OCI-LY7 (cell line): ENCODE results near the gene RECK.

Experiments used
- EZH2phosphoT487 ChIP-seq: fragments of 200-600 bp; sonication (generic); IDR thresholded peaks from 2 replicates; pipeline ENCODE4 v1.6.1; 2018; ENCODE audit warnings: low read depth, borderline replicate concordance, mild to moderate bottlenecking, mixed run types, antibody characterized with exemption, low read length, moderate library complexity, mixed read lengths
- TF ChIP-seq, protein P1 (sequence below): fragments of 200-600 bp; sonication (generic); conservative IDR thresholded peaks from 2 replicates; pipeline ENCODE4 v1.5.1; 2014; ENCODE audit warnings: mild to moderate bottlenecking, antibody characterized with exemption, low read length, moderate library complexity, mixed read lengths

GRCh38 chr9:36158917-36159316 lies 122.2 kb downstream of the RECK start:
- TF ChIP-seq, protein P1, sequence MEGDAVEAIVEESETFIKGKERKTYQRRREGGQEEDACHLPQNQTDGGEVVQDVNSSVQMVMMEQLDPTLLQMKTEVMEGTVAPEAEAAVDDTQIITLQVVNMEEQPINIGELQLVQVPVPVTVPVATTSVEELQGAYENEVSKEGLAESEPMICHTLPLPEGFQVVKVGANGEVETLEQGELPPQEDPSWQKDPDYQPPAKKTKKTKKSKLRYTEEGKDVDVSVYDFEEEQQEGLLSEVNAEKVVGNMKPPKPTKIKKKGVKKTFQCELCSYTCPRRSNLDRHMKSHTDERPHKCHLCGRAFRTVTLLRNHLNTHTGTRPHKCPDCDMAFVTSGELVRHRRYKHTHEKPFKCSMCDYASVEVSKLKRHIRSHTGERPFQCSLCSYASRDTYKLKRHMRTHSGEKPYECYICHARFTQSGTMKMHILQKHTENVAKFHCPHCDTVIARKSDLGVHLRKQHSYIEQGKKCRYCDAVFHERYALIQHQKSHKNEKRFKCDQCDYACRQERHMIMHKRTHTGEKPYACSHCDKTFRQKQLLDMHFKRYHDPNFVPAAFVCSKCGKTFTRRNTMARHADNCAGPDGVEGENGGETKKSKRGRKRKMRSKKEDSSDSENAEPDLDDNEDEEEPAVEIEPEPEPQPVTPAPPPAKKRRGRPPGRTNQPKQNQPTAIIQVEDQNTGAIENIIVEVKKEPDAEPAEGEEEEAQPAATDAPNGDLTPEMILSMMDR = no peak
- TF ChIP-seq EZH2phosphoT487 = no peak
